Uterus (tissue), 2 donors: ENCODE data around the gene RAB3D.

Experiments used
- CTCF ChIP-seq, 4 experiments: fragments of 200-600 bp in 2 of 4; fragments of 450-650 bp in 2 of 4; sonication (generic) in 2 of 4; IDR thresholded peaks; one replicate each; pipeline ENCODE4 v1.5.1; 2016 to 2019; ENCODE audit warnings: antibody characterized with exemption in 4 of 4, mild to moderate bottlenecking in 2 of 4, moderate library complexity in 1 of 4
- POLR2A ChIP-seq, 2 donors: fragments of 450-650 bp; IDR thresholded peaks; one replicate each; pipeline ENCODE4 v1.6.1; 2016; ENCODE audit warnings: antibody characterized with exemption in 2 of 2, mild to moderate bottlenecking in 1 of 2, moderate library complexity in 1 of 2

GRCh38 chr19:11295665-11296245 lies 43.7 kb downstream of the RAB3D start, which contains the start of gene TSPAN16:
- TF ChIP-seq POLR2A (IDR thresholded peaks at IDR 0.05) (no peak), CTCF (IDR thresholded peaks at IDR 0.05) (no peak)
